Measurements from ENCODE around the gene ATAD3B.
"Not testable (repeated sequence)": the region's sequence is repeated elsewhere in the genome, so short reads cannot be mapped to it uniquely, and the experiment has no call there.

The ATAD3B gene

GRCh38 chr1:1510912-1511532, 39.5 kb downstream of the ATAD3B start:
- Histone ChIP-seq H3K79me2 (ENCODE audit: insufficient read depth, low read depth) (peaks cover 39% of the 10 kb centered on the region), H4K20me1 (ENCODE audit: insufficient read depth) (no peaks in the 10 kb centered on the region), H3K27ac (peak overlapping the region; percentile 96), H3K4me1 (ENCODE audit: low read depth, poor library complexity, severe bottlenecking) (peaks cover 18% of the 10 kb centered on the region), H2AFZ (ENCODE audit: low read depth) (peak overlapping the region; percentile 53), H3K9ac (peak overlapping the region; percentile 97), H3K4me2 (peak overlapping the region; percentile 89), H3K4me3 (IDR thresholded peaks at IDR 0.05; ENCODE audit: insufficient read depth, low read depth, low read length) (peak overlapping the region; percentile 79), H3K36me3 (ENCODE audit: insufficient read depth) (no peaks in the 10 kb centered on the region), H3K27me3 (ENCODE audit: insufficient read depth, low read depth) (no peaks in the 10 kb centered on the region)
- peak; percentile 46 for TF ChIP-seq CTCF (conservative IDR thresholded peaks at IDR 0.05; ENCODE audit: low read depth, low read length)

- Histone ChIP-seq H4K20me1 (ENCODE audit: insufficient read depth) (no peaks in the 10 kb centered on the region), H3K4me2 (peak within 1 kb of the TSS; percentile 89), H3K4me1 (ENCODE audit: low read depth, poor library complexity, severe bottlenecking) (peaks cover 12% of the 10 kb centered on the region), H2AFZ (ENCODE audit: low read depth) (peak within 1 kb of the TSS; percentile 53), H3K79me2 (ENCODE audit: insufficient read depth, low read depth) (peaks cover 46% of the 10 kb centered on the region), H3K27ac (peak within 1 kb of the TSS; percentile 96), H3K27me3 (ENCODE audit: insufficient read depth, low read depth) (no peaks in the 10 kb centered on the region), H3K9ac (peak within 1 kb of the TSS; percentile 97), H3K4me3 (IDR thresholded peaks at IDR 0.05; ENCODE audit: insufficient read depth, low read depth, low read length) (peak within 1 kb of the TSS; percentile 79), H3K36me3 (ENCODE audit: insufficient read depth) (no peaks in the 10 kb centered on the region; the same call in 1 of the 2 replicates)
- TF ChIP-seq CTCF (conservative IDR thresholded peaks at IDR 0.05; ENCODE audit: low read depth, low read length): no peak
Observed at GRCh38 chr1:1511533-1512285, 40.1 kb downstream of the ATAD3B start, which contains the start of gene ATAD3A. ATAD3A (plus strand) TSS chr1:1512162; CDS start chr1:1512269, 107 bp downstream.

- H3K4me2 ChIP-seq; H2AFZ ChIP-seq (ENCODE audit: low read depth); H3K4me3 ChIP-seq (IDR thresholded peaks at IDR 0.05; ENCODE audit: insufficient read depth, low read depth, low read length); H3K36me3 ChIP-seq (ENCODE audit: insufficient read depth); H4K20me1 ChIP-seq (ENCODE audit: insufficient read depth); H3K27me3 ChIP-seq (ENCODE audit: insufficient read depth, low read depth): not testable (repeated sequence)
- H3K79me2 ChIP-seq (ENCODE audit: insufficient read depth, low read depth): peaks cover 49% of the 10 kb centered on the region
- H3K9ac ChIP-seq: peak overlapping the region; percentile 97; the same call in 1 of the 2 replicates
- H3K4me1 ChIP-seq (ENCODE audit: low read depth, poor library complexity, severe bottlenecking): peaks cover 12% of the 10 kb centered on the region
- peak overlapping the region; percentile 58; the same call in 1 of the 2 replicates for H3K27ac ChIP-seq
Observed at GRCh38 chr1:1512425-1512824, 40.9 kb downstream of the ATAD3B start.

- H3K27me3 ChIP-seq (ENCODE audit: insufficient read depth, low read depth); H3K4me3 ChIP-seq (IDR thresholded peaks at IDR 0.05; ENCODE audit: insufficient read depth, low read depth, low read length); H3K9ac ChIP-seq; H3K36me3 ChIP-seq (ENCODE audit: insufficient read depth); H2AFZ ChIP-seq (ENCODE audit: low read depth); H3K27ac ChIP-seq; H4K20me1 ChIP-seq (ENCODE audit: insufficient read depth): not testable (repeated sequence)
- H3K4me2 ChIP-seq: peak overlapping the region; percentile 51; the same call in 1 of the 2 replicates
- peaks cover 12% of the 10 kb centered on the region for H3K4me1 ChIP-seq (ENCODE audit: low read depth, poor library complexity, severe bottlenecking)
- H3K79me2 ChIP-seq (ENCODE audit: insufficient read depth, low read depth): peaks cover 49% of the 10 kb centered on the region
Observed at GRCh38 chr1:1513675-1514074, 42.1 kb downstream of the ATAD3B start.

GRCh38 chr1:1514376-1514775, 42.8 kb downstream of the ATAD3B start:
- not testable (repeated sequence) for H4K20me1 ChIP-seq (ENCODE audit: insufficient read depth); H3K27ac ChIP-seq; H3K4me2 ChIP-seq; H3K9ac ChIP-seq; H2AFZ ChIP-seq (ENCODE audit: low read depth); H3K36me3 ChIP-seq (ENCODE audit: insufficient read depth); H3K4me3 ChIP-seq (IDR thresholded peaks at IDR 0.05; ENCODE audit: insufficient read depth, low read depth, low read length); H3K27me3 ChIP-seq (ENCODE audit: insufficient read depth, low read depth)
- Histone ChIP-seq H3K4me1 (ENCODE audit: low read depth, poor library complexity, severe bottlenecking) (peaks cover 12% of the 10 kb centered on the region), H3K79me2 (ENCODE audit: insufficient read depth, low read depth) (peaks cover 49% of the 10 kb centered on the region)

- not testable (repeated sequence) for H4K20me1 ChIP-seq (ENCODE audit: insufficient read depth); H3K4me3 ChIP-seq (IDR thresholded peaks at IDR 0.05; ENCODE audit: insufficient read depth, low read depth, low read length); H3K4me1 ChIP-seq (ENCODE audit: low read depth, poor library complexity, severe bottlenecking); H3K27me3 ChIP-seq (ENCODE audit: insufficient read depth, low read depth); H3K4me2 ChIP-seq; H2AFZ ChIP-seq (ENCODE audit: low read depth); H3K9ac ChIP-seq; H3K27ac ChIP-seq; H3K36me3 ChIP-seq (ENCODE audit: insufficient read depth)
- H3K79me2 ChIP-seq (ENCODE audit: insufficient read depth, low read depth): peaks cover 43% of the 10 kb centered on the region
Observed at GRCh38 chr1:1516923-1517322, 45.4 kb downstream of the ATAD3B start.
